Stimulated activated CD8-positive, alpha-beta memory T cell treated with anti-CD3 and anti-CD28 coated beads, Interleukin-2, amount 100 ng/mL, for 48 hours (primary cell): Measurements from ENCODE around the gene POLR2A.
"Not testable (repeated sequence)": the region's sequence is repeated elsewhere in the genome, so short reads cannot be mapped to it uniquely, and the experiment has no call there.

Experiments
- DNase-seq, 2 donors: peaks; one replicate each; pipeline ENCODE4 v3.0.0-alpha.2; 2020; ENCODE audit warnings: low read depth in 2 of 2

The POLR2A gene

GRCh38 chr17:7460850-7461660 is 23.1 kb upstream of the POLR2A start:
- DNase-seq: no peak

GRCh38 chr17:7462474-7463371 is 21.4 kb upstream of the POLR2A start:
- no peak for DNase-seq

- no peak for DNase-seq
Observed at GRCh38 chr17:7463372-7463846, 20.8 kb upstream of the POLR2A start.

GRCh38 chr17:7464081-7464480 is 20.1 kb upstream of the POLR2A start:
- DNase-seq: no peak

GRCh38 chr17:7465597-7466275 is 18.4 kb upstream of the POLR2A start:
- no peak for DNase-seq

GRCh38 chr17:7466318-7466638 is 17.9 kb upstream of the POLR2A start:
- no peak for DNase-seq

- DNase-seq: no peak
Observed at GRCh38 chr17:7466639-7467341, 17.4 kb upstream of the POLR2A start.

GRCh38 chr17:7467498-7467897 is 16.7 kb upstream of the POLR2A start:
- no peak for DNase-seq

GRCh38 chr17:7468290-7468689 is 15.9 kb upstream of the POLR2A start:
- DNase-seq: no peak

- DNase-seq: no peak
Observed at GRCh38 chr17:7468804-7469389, 15.3 kb upstream of the POLR2A start.

GRCh38 chr17:7469843-7470242 is 14.3 kb upstream of the POLR2A start:
- DNase-seq: not testable (repeated sequence)

- not testable (repeated sequence) for DNase-seq
Observed at GRCh38 chr17:7470457-7470973, 13.7 kb upstream of the POLR2A start.

GRCh38 chr17:7471729-7472128 is 12.4 kb upstream of the POLR2A start:
- DNase-seq: no peak

GRCh38 chr17:7474767-7475166 is 9.4 kb upstream of the POLR2A start:
- DNase-seq: not testable (repeated sequence)

GRCh38 chr17:7475764-7476422 is 8.3 kb upstream of the POLR2A start:
- DNase-seq: no peak

- DNase-seq: no peak
Observed at GRCh38 chr17:7476494-7476893, 7.7 kb upstream of the POLR2A start.

GRCh38 chr17:7476951-7477350 is 7.2 kb upstream of the POLR2A start:
- no peak for DNase-seq

GRCh38 chr17:7477392-7478275 is 6.5 kb upstream of the POLR2A start:
- DNase-seq: no peak
